GM21576 (cell line): ENCODE data around the gene PCIF1.
"Not testable (repeated sequence)": the region's sequence is repeated elsewhere in the genome, so short reads cannot be mapped to it uniquely, and the experiment has no call there.

Experiments used
- ATAC-seq: cut with Tn5 transposase; IDR thresholded peaks from one replicate; pipeline ENCODE4 v1.9.1; 2021; ENCODE audit warnings: mild to moderate bottlenecking, moderate library complexity; ENCODE audit not compliant: unreplicated experiment

Gene PCIF1

DNA sequence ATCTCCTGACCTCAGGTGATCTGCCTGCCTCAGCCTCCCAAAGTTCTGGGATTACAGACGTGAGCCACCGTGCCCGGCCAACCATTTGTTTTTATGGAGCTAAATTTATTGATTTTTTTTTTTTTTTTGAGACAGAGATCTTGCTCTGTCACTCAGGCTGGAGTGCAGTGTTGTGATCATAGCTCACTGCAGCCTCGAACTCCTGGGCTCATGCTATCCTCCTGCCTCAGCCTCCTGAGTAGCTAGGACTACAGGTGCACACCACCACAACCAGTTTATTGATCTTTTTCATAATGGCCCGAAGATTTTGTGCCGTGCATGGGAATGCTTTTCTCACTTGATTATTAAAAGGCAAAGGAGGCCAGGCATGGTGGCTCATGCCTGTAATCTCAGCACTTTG lies 54.3 kb downstream of the PCIF1 start:
- ATAC-seq: not testable (repeated sequence)

DNA sequence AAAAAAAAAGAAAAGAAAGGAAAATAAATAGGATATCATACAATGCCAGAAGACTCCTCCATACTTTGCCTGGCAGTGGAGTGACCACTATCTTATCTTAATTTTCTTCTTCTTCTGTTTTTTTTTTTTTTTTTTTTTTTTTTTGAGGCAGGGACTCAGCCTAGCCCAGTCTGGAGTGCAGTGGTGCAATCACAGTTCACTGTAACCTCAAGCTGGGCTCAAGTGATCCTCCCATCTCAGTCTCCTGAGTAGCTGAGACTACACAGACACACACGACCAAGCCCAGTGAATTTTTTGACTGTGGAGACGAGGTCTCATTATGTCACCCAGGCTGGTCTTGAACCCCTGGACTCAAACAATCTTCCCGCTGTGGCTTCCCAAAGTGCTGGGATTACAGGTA lies 57.1 kb downstream of the PCIF1 start:
- no peak for ATAC-seq

DNA sequence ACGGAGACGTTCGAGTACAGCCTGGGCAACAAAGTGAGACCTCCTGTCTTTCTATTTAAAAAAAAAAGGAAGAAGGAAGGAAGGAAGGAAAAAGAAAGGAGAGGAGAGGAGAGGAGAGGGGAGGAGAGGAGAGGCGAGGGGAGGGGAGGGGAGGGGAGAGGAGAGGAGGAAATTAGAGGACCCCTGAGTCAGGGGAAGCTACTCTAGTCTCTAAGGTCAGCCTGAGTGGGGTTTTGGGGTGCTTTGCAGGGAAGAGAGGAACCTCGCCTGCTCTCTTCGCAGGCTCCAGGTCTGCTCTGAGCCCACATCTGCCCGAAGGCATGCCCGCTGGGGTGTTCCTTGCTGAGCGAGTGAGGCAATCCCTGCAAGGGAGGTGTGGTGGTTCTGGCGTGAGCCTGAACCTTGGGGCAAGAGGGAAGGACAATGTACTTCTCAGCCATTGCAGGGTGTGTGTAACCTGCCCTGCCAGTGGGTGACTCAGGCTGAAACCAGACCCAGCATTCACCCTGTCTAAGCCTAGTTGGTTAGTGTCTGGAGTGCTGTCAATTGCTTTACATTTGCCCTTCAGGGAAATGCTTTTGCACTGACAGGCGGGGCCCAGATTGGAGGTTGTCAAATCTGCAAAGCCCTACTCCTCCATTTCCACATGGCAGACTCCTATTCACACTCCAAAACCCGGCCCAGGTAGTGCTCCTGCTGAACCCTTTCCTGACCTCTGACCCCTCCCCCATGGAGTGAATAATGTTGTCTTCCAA lies 58.9 kb downstream of the PCIF1 start:
- no peak for ATAC-seq

GRCh38 chr20:45994761-45995493 lies 60.4 kb downstream of the PCIF1 start:
- ATAC-seq: no peak

- not testable (repeated sequence) for ATAC-seq
These were observed 61.1 kb downstream of the PCIF1 start for GRCh38 chr20:45995495-45996097.

- ATAC-seq: no peak
These were observed 62.7 kb downstream of the PCIF1 start for GRCh38 chr20:45997187-45997586.
